ENCODE results near the gene RALGDS. TPM values are rescaled to one million over a fixed set of nuclear protein-coding genes. Genes with fewer than 3 reads are reported as not detected.

RALGDS gene
- total RNA-seq, 1 donor from 2014 or later = 80.6 TPM

DNA sequence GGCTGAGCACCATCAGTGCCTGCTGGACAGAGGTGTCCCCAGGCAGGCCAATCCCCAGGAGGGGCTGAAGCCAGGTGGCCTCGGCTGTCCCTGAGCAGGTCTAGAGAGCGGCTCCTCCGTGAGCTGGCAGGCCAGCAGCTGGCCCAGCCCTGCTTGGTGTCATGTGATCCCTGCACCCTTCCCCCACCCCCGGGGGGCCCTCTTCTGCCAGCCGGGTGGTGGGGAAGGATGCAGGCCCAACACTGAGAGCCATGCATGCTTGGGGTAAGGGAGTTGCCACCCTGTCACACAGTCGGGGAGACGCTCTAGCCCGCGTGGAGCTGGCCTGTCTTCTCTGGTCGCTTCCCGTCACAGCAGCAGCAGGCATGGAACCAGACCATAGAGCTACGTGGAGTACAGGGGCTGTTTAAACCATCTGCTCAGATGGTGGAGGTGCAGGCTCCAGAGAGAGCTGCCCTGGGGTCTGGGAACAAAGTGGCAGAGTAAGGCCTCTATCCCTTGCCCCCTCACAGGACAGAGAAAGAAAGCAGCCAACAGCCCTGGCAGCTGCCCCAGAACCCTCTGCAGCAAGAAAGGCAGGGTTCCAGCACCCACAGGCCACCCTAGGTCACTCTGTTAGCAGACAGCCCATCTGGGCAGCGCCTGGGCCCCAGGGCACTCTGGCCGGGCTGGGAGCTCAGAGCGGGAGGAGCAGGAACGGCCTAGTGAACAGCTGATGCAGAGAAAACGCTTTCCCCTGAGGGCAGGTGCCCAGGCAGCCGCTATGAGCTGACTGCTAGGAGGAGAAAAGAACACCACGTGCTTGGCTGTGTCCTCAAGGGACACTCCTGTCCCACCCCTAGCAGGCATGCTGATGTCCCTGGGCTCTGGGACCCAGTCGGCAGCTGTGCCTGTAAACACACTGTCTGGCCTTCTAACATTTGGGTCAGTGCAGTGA, 6.8 kb downstream of the RALGDS start:
- TF ChIP-seq, protein P1, sequence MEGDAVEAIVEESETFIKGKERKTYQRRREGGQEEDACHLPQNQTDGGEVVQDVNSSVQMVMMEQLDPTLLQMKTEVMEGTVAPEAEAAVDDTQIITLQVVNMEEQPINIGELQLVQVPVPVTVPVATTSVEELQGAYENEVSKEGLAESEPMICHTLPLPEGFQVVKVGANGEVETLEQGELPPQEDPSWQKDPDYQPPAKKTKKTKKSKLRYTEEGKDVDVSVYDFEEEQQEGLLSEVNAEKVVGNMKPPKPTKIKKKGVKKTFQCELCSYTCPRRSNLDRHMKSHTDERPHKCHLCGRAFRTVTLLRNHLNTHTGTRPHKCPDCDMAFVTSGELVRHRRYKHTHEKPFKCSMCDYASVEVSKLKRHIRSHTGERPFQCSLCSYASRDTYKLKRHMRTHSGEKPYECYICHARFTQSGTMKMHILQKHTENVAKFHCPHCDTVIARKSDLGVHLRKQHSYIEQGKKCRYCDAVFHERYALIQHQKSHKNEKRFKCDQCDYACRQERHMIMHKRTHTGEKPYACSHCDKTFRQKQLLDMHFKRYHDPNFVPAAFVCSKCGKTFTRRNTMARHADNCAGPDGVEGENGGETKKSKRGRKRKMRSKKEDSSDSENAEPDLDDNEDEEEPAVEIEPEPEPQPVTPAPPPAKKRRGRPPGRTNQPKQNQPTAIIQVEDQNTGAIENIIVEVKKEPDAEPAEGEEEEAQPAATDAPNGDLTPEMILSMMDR (IDR thresholded peaks at IDR 0.05; ENCODE audit: unreplicated experiment) = no peak
- no peak overlapping the region for H3K27ac Mint-ChIP-seq (ENCODE audit: unreplicated experiment)
- peaks cover 20% of the 10 kb centered on the region for H3K36me3 Mint-ChIP-seq (ENCODE audit: low read depth, unreplicated experiment)
- peaks cover 8% of the 10 kb centered on the region for H3K27me3 Mint-ChIP-seq (ENCODE audit: unreplicated experiment)
- H3K9me3 Mint-ChIP-seq (ENCODE audit: unreplicated experiment) = no peaks in the 10 kb centered on the region
- DNase-seq (ENCODE audit: low spot score) = no peak
- peaks cover 33% of the 10 kb centered on the region for H3K4me1 Mint-ChIP-seq (ENCODE audit: unreplicated experiment)
- H3K4me3 Mint-ChIP-seq (ENCODE audit: unreplicated experiment) = no peak overlapping the region

DNA sequence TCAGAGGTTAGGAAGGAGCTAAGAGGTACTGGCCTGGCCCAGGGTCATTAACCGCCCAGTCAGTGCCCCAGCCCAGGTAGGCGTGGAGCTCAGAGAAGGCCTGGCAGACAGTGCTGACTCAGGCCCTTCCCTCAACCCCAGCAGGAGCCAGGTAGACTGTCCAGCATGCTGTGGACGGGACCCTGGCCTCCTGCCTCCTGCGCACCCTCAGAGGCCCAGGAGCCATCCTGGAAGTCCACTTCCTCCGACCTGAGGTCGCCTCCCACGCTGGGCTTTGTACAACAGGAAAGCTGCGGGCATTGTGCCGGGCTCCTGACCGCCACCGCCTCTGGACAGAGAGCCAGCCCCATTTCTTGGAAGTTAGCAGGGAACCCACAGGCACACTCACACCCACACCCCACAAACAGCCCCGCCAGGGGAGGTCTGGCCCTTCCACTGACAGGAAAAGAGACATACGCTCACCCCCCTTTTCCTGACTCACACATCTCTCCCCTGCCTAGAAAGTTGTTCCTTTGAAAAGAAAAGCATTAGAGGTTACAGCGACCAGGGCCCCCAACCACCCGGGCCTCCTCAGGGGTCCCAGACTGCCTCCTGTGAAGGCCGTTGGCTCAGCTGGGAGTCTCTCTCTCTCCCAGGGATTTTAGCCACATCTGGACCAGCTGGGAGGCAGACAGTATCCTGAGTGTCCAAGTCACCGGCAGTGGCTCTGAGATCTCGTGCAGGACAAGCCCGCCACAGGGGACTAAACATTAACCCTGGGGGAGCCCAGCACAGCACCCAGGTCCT, 7.7 kb downstream of the RALGDS start:
- H3K4me1 Mint-ChIP-seq (ENCODE audit: unreplicated experiment) = peaks cover 24% of the 10 kb centered on the region
- H3K4me3 Mint-ChIP-seq (ENCODE audit: unreplicated experiment) = peak overlapping the region; percentile 7
- TF ChIP-seq, protein P1 (IDR thresholded peaks at IDR 0.05; ENCODE audit: unreplicated experiment) = no peak
- peaks cover 14% of the 10 kb centered on the region for H3K36me3 Mint-ChIP-seq (ENCODE audit: low read depth, unreplicated experiment)
- peaks cover 8% of the 10 kb centered on the region for H3K27me3 Mint-ChIP-seq (ENCODE audit: unreplicated experiment)
- no peak for DNase-seq (ENCODE audit: low spot score)
- no peaks in the 10 kb centered on the region for H3K9me3 Mint-ChIP-seq (ENCODE audit: unreplicated experiment)
- no peak overlapping the region for H3K27ac Mint-ChIP-seq (ENCODE audit: unreplicated experiment)

DNA sequence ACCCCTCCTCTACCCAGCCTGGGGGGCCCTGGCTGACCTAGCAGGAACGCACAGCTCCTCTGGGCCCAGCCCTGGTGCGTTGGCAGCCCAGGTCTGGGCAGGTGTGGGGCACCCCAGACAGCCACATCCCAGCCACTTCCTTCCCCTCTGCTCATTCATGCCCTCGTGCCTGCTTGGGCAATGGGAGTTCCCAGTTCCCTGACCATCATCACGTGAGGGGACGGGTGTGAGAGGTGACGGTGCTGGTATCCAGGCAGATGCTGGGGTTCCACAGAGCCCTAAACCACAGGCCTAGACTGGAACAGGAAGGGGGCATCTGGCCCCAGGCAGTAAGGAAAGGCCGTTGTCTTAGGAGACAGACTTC, 8.4 kb downstream of the RALGDS start:
- H3K27me3 Mint-ChIP-seq (ENCODE audit: unreplicated experiment) = peaks cover 8% of the 10 kb centered on the region
- H3K4me1 Mint-ChIP-seq (ENCODE audit: unreplicated experiment) = peaks cover 17% of the 10 kb centered on the region
- TF ChIP-seq, protein P1 (IDR thresholded peaks at IDR 0.05; ENCODE audit: unreplicated experiment) = no peak
- no peak overlapping the region for H3K27ac Mint-ChIP-seq (ENCODE audit: unreplicated experiment)
- H3K9me3 Mint-ChIP-seq (ENCODE audit: unreplicated experiment) = no peaks in the 10 kb centered on the region
- H3K4me3 Mint-ChIP-seq (ENCODE audit: unreplicated experiment) = no peak overlapping the region
- peaks cover 13% of the 10 kb centered on the region for H3K36me3 Mint-ChIP-seq (ENCODE audit: low read depth, unreplicated experiment)
- DNase-seq (ENCODE audit: low spot score) = no peak

DNA sequence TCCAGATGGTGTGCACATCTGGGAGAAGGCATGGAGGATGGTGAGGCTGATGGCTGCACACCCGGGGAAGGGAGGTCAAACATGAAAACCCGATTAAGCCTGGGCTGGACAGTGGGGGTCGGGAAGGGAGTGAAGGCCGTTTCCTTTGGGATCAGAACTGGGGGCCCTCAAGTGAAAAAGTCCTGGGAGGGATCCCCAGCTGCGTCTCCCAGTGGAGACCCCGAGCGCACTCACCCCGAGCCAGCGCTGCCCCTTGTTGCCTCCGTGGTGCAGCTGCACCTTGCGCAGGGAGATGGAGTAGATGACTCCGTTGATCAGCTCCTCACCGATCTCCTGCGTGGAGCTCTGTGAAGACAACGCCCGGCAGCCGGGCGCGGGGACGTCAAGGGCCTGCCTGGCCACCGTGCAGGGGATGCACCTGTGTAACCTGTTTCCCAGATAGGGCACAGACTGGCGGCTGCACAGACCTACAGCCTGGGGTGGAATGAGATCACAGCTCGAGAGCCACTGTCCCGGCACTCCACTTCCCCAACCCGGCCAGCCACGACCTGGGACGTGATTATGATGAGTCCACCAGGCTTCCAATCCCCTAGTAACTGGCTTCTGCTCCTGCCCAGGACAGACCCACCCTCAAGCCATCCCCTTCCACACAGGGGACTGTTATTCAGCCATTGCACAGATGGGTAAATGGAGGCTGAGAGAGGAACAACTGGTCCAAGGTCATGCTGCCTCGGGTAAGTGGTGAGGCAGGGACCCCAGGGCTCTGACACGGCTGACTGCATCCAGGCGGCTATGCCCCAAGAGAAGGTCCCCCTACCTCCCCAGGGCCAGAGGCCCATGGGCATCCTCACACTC, 9.0 kb downstream of the RALGDS start:
- Mint-ChIP-seq H3K27me3 (ENCODE audit: unreplicated experiment) (peaks cover 5% of the 10 kb centered on the region), H3K27ac (ENCODE audit: unreplicated experiment) (no peak overlapping the region), H3K4me3 (ENCODE audit: unreplicated experiment) (peak overlapping the region; percentile 42), H3K4me1 (ENCODE audit: unreplicated experiment) (peaks cover 14% of the 10 kb centered on the region), H3K36me3 (ENCODE audit: low read depth, unreplicated experiment) (peaks cover 12% of the 10 kb centered on the region), H3K9me3 (ENCODE audit: unreplicated experiment) (no peaks in the 10 kb centered on the region)
- TF ChIP-seq, protein P1 (IDR thresholded peaks at IDR 0.05; ENCODE audit: unreplicated experiment) = no peak
- no peak for DNase-seq (ENCODE audit: low spot score)

All from endothelial cell (in vitro differentiated cells).